Endothelial cell of umbilical vein (primary cell): ENCODE results near the gene EFS.

Source experiments
- EZH2 ChIP-seq: IDR thresholded peaks from 2 replicates; pipeline ENCODE4 v1.6.1; 2012; ENCODE audit warnings: borderline replicate concordance, low read depth, mild to moderate bottlenecking, moderate library complexity, low read length, inconsistent platforms; ENCODE audit not compliant: severe bottlenecking
- POLR2A ChIP-seq: IDR thresholded peaks from 2 replicates; pipeline ENCODE4 v1.6.1; 2012; ENCODE audit warnings: low read depth, mild to moderate bottlenecking, control low read depth, low read length
- POLR2AphosphoS5 ChIP-seq: IDR thresholded peaks from 2 replicates; pipeline ENCODE4 v1.6.1; 2012; ENCODE audit warnings: low read depth, mild to moderate bottlenecking, control low read depth, low read length, moderate library complexity; ENCODE audit not compliant: insufficient read depth
- TF ChIP-seq, protein P1 (sequence below), 2 donors: IDR thresholded peaks; 1 replicate in 1 of 2; 2 replicates in 1 of 2; pipeline ENCODE4 v1.5.1; 2011; ENCODE audit warnings: low read length in 2 of 2, mild to moderate bottlenecking in 2 of 2, moderate library complexity in 2 of 2, control low read depth in 1 of 2, inconsistent platforms in 1 of 2, low read depth in 1 of 2; ENCODE audit not compliant: insufficient read depth in 1 of 2; ENCODE audit errors: extremely low read depth in 1 of 2
- TF ChIP-seq, protein P2 (sequence below): IDR thresholded peaks from 2 replicates; pipeline ENCODE4 v1.6.1; 2011; ENCODE audit not compliant: insufficient read depth, insufficient read length

DNA sequence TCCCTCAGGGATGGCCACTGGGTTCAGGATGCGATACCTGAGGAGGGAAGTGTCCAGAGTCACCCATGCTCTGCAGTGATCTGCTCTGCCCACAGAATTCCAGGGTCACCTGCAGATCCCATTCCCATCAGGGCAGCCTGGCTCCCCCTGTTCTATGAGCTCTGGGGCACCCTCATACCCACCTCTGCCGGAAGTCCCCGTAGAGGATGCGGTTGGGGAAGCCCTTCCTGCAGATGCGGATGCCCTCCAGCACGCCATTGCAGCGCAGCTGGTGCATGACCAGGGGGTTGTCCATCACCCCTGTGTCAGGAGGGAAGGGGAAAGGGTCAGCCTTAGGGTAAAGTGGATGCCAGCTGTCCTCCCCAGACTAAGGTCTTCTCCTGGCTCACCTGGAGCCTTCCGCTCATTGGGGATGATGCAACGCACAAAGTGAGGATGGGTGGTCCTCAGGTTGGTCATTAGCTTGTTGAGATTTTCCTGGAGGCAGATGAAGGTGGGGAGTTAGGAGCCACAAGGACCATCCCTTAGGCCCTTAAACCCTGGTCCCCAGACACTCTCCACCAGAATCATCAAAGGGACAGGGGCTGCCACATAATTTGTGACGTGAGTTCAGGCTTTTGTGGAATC, 31.9 kb upstream of the EFS start:
- TF ChIP-seq POLR2A, result no peak
- TF ChIP-seq, protein P1, sequence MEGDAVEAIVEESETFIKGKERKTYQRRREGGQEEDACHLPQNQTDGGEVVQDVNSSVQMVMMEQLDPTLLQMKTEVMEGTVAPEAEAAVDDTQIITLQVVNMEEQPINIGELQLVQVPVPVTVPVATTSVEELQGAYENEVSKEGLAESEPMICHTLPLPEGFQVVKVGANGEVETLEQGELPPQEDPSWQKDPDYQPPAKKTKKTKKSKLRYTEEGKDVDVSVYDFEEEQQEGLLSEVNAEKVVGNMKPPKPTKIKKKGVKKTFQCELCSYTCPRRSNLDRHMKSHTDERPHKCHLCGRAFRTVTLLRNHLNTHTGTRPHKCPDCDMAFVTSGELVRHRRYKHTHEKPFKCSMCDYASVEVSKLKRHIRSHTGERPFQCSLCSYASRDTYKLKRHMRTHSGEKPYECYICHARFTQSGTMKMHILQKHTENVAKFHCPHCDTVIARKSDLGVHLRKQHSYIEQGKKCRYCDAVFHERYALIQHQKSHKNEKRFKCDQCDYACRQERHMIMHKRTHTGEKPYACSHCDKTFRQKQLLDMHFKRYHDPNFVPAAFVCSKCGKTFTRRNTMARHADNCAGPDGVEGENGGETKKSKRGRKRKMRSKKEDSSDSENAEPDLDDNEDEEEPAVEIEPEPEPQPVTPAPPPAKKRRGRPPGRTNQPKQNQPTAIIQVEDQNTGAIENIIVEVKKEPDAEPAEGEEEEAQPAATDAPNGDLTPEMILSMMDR (IDR thresholded peaks at IDR 0.05; ENCODE audit: extremely low read depth in 1 of 2, insufficient read depth in 1 of 2, low read depth in 1 of 2, low read length in 2 of 2), result no peak
- TF ChIP-seq, protein P2, sequence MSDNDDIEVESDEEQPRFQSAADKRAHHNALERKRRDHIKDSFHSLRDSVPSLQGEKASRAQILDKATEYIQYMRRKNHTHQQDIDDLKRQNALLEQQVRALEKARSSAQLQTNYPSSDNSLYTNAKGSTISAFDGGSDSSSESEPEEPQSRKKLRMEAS, result no peak
- TF ChIP-seq POLR2AphosphoS5, result no peak
- no peak for TF ChIP-seq EZH2
